HepG2 (cell line): ENCODE measurements around the gene SVOPL.

Experiments
- HNRNPLL ChIP-seq: fragments of 200-400 bp; formaldehyde crosslinking; IDR thresholded peaks from 2 replicates; pipeline ENCODE4 v1.6.1; 2017; ENCODE audit warnings: mild to moderate bottlenecking, low read depth, low read length; ENCODE audit not compliant: poor library complexity, severe bottlenecking
- KAT7 ChIP-seq: IDR thresholded peaks from 2 replicates; pipeline ENCODE4 v1.6.1; 2018; ENCODE audit warnings: borderline replicate concordance, missing compliant biosample characterization
- KLF11 ChIP-seq: IDR thresholded peaks from 2 replicates; pipeline ENCODE4 v1.6.1; 2016; ENCODE audit warnings: missing compliant biosample characterization
- PHF8 ChIP-seq: sonication (generic); formaldehyde crosslinking; IDR thresholded peaks from 2 replicates; pipeline ENCODE4 v1.5.0; 2020; ENCODE audit warnings: missing genetic modification reagents
- TAF15 ChIP-seq: fragments of 200-400 bp; formaldehyde crosslinking; IDR thresholded peaks from one replicate; pipeline ENCODE4 v1.6.1; 2018; ENCODE audit warnings: mild to moderate bottlenecking, low read depth, low read length; ENCODE audit not compliant: poor library complexity, severe bottlenecking
- TCF12 ChIP-seq, 2 experiments: fragments of 450-650 bp in 1 of 2; sonication (generic) in 1 of 2; formaldehyde crosslinking in 1 of 2; IDR thresholded peaks; 2 replicates each; pipeline versions ENCODE4 v1.6.1 to v1.8.0; 2017 to 2022; ENCODE audit warnings: antibody characterized with exemption in 1 of 2, mild to moderate bottlenecking in 1 of 2, missing genetic modification reagents in 1 of 2, moderate library complexity in 1 of 2
- YY1 ChIP-seq: IDR thresholded peaks from 2 replicates; pipeline ENCODE4 v1.6.1; 2011; ENCODE audit warnings: low read length, low read depth, moderate library complexity, mild to moderate bottlenecking; ENCODE audit not compliant: insufficient read depth, insufficient replicate concordance
- ZFP37 ChIP-seq: sonication (generic); formaldehyde crosslinking; IDR thresholded peaks from 2 replicates; pipeline ENCODE4 v1.4.0; 2020; ENCODE audit warnings: missing genetic modification reagents, borderline replicate concordance
- ZNF510 ChIP-seq: sonication (generic); formaldehyde crosslinking; IDR thresholded peaks from 2 replicates; pipeline ENCODE4 v1.4.0; 2020; ENCODE audit warnings: low read depth, mild to moderate bottlenecking, missing genetic modification reagents

- TF ChIP-seq KAT7 (CRISPR knock-in tag) (no peak), HNRNPLL (no peak), ZNF510 (CRISPR knock-in tag) (no peak), YY1 (no peak), KLF11 (no peak), TAF15 (no peak), ZFP37 (CRISPR knock-in tag) (no peak), TCF12 (IDR thresholded peaks at IDR 0.05) (no peak), TCF12 (CRISPR knock-in tag; IDR thresholded peaks at IDR 0.05) (no peak), PHF8 (CRISPR knock-in tag) (no peak)
Measured at GRCh38 chr7:138607216-138608126, 93.7 kb downstream of the SVOPL start.
